Uterus (tissue), 2 donors: ENCODE measurements around the gene HMGXB3.

Experiments used
- CTCF ChIP-seq, 4 experiments: fragments of 200-600 bp in 2 of 4; fragments of 450-650 bp in 2 of 4; sonication (generic) in 2 of 4; IDR thresholded peaks; one replicate each; pipeline ENCODE4 v1.5.1; 2016 to 2019; ENCODE audit warnings: antibody characterized with exemption in 4 of 4, mild to moderate bottlenecking in 2 of 4, moderate library complexity in 1 of 4
- POLR2A ChIP-seq, 2 donors: fragments of 450-650 bp; IDR thresholded peaks; one replicate each; pipeline ENCODE4 v1.6.1; 2016; ENCODE audit warnings: antibody characterized with exemption in 2 of 2, mild to moderate bottlenecking in 1 of 2, moderate library complexity in 1 of 2

GRCh38 chr5:150070821-150071220, 70.3 kb downstream of the HMGXB3 start:
- no peak for TF ChIP-seq CTCF (IDR thresholded peaks at IDR 0.05)
- no peak for TF ChIP-seq POLR2A (IDR thresholded peaks at IDR 0.05)
